ENCODE results near the gene APBB1IP. TPM values are rescaled to one million over a fixed set of nuclear protein-coding genes. Genes with fewer than 3 reads are reported as not detected.
A peak's percentile ranks its signal among the peaks of the same experiment; 100 is the strongest.

The APBB1IP gene
- total RNA-seq, 3 donors from 2014 or later (not counting 1 experiment from before 2014, with no cell fraction given) = 92.5 to 119 (median 100) TPM

DNA sequence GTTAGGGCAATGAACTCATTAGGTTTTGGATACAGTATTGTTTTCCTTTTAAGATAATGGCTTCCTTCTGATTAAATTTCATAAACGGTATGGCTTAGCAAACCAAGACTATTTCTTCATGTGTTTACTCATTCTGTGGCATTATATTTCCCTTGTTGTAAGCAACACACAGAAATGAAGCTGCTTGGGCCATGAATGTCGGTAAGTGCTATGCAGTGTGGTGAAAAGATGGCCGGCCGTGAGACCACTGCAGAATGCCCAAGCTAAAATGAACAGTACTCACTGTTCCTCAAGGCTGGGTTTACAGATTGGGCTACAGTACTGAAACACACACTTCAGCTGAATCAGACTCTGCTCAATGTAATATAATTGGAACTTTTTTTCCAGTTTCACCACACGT lies 8.1 kb downstream of the APBB1IP start:
- Histone ChIP-seq H3K9me3 (ENCODE audit: control insufficient read depth, insufficient read depth, low read length) (no peaks in the 10 kb centered on the region), H3K4me1 (ENCODE audit: control insufficient read depth, insufficient read depth, low read length) (peaks cover 51% of the 10 kb centered on the region), H3K36me3 (ENCODE audit: control insufficient read depth, insufficient read depth, low read length) (no peaks in the 10 kb centered on the region), H3K27ac (ENCODE audit: low read length) (peak overlapping the region; percentile 96), H3K27me3 (ENCODE audit: control insufficient read depth, insufficient read depth, low read length) (no peaks in the 10 kb centered on the region), H3K4me3 (ENCODE audit: low read length) (no peak overlapping the region)
- Mint-ChIP-seq H3K27me3 (ENCODE audit: low read depth in 2 of 2) (no peaks in the 10 kb centered on the region), H3K36me3 (no peaks in the 10 kb centered on the region), H3K9me3 (peaks cover 0 to 4% of the 10 kb centered on the region in 2 donors), H3K4me3 (peak overlapping the region; percentile 69), H3K27ac (peak overlapping the region; percentile 95 to 97), H3K4me1 (peaks cover 81 to 85% of the 10 kb centered on the region in 2 donors)
- ATAC-seq = peak; percentile 48 to 65 (median 55)
- peak in 1 of 2 donors; percentile 40 for DNase-seq
- 60% methylated on average over 5 of the region's 5 CpGs for WGBS (ENCODE audit: insufficient coverage)
- TF ChIP-seq, protein P1, sequence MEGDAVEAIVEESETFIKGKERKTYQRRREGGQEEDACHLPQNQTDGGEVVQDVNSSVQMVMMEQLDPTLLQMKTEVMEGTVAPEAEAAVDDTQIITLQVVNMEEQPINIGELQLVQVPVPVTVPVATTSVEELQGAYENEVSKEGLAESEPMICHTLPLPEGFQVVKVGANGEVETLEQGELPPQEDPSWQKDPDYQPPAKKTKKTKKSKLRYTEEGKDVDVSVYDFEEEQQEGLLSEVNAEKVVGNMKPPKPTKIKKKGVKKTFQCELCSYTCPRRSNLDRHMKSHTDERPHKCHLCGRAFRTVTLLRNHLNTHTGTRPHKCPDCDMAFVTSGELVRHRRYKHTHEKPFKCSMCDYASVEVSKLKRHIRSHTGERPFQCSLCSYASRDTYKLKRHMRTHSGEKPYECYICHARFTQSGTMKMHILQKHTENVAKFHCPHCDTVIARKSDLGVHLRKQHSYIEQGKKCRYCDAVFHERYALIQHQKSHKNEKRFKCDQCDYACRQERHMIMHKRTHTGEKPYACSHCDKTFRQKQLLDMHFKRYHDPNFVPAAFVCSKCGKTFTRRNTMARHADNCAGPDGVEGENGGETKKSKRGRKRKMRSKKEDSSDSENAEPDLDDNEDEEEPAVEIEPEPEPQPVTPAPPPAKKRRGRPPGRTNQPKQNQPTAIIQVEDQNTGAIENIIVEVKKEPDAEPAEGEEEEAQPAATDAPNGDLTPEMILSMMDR (IDR thresholded peaks at IDR 0.05) = no peak
- intact Hi-C loops (cut with micrococcal nuclease) = loop anchor here (10.0 kb wide), 1 partner anchor 709 kb away; the partner anchor contains the start of genes MASTL and YME1L1

DNA sequence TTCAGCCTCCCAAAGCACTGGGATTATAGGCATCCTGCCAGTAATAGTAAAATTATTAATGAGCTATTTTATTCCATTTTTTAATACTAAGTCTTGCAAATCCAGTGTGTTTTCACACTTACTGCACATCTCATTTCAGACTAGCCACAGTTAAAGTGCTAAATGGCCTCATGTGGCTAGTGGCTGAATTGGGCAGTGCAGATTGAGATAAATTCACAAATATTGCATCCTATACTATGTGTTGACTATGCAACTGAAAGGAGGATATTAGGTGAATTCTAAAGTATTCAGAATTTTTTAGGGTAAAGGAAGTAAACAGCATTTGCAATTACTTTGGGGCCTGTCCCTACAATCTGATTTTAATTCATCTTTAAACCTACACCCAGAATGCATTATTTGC lies 10.2 kb downstream of the APBB1IP start:
- H3K4me3 Mint-ChIP-seq = peak overlapping the region; percentile 84
- no peak overlapping the region for H3K4me3 ChIP-seq (ENCODE audit: low read length)
- ATAC-seq (peak; percentile 40 to 59 (median 40)), DNase-seq (no peak)
- no peaks in the 10 kb centered on the region for H3K27me3 ChIP-seq (ENCODE audit: control insufficient read depth, insufficient read depth, low read length)
- H3K36me3 Mint-ChIP-seq = no peaks in the 10 kb centered on the region
- TF ChIP-seq, protein P1 (IDR thresholded peaks at IDR 0.05) = peak; percentile 17
- peaks cover 80 to 84% of the 10 kb centered on the region in 2 donors for H3K4me1 Mint-ChIP-seq
- peaks cover 5% of the 10 kb centered on the region for H3K36me3 ChIP-seq (ENCODE audit: control insufficient read depth, insufficient read depth, low read length)
- peaks cover 50% of the 10 kb centered on the region for H3K4me1 ChIP-seq (ENCODE audit: control insufficient read depth, insufficient read depth, low read length)
- H3K27me3 Mint-ChIP-seq (ENCODE audit: low read depth in 2 of 2) = no peaks in the 10 kb centered on the region
- peaks cover 0 to 4% of the 10 kb centered on the region in 2 donors for H3K9me3 Mint-ChIP-seq
- H3K27ac ChIP-seq (ENCODE audit: low read length) = peak overlapping the region; percentile 96
- peak overlapping the region; percentile 98 for H3K27ac Mint-ChIP-seq
- intact Hi-C loops (cut with micrococcal nuclease) = loop anchor here (1.0 to 10.0 kb wide), 4 partner anchors 17 to 707 kb away; partner anchors contain the start of genes MASTL and YME1L1
- H3K9me3 ChIP-seq (ENCODE audit: control insufficient read depth, insufficient read depth, low read length) = no peaks in the 10 kb centered on the region

DNA sequence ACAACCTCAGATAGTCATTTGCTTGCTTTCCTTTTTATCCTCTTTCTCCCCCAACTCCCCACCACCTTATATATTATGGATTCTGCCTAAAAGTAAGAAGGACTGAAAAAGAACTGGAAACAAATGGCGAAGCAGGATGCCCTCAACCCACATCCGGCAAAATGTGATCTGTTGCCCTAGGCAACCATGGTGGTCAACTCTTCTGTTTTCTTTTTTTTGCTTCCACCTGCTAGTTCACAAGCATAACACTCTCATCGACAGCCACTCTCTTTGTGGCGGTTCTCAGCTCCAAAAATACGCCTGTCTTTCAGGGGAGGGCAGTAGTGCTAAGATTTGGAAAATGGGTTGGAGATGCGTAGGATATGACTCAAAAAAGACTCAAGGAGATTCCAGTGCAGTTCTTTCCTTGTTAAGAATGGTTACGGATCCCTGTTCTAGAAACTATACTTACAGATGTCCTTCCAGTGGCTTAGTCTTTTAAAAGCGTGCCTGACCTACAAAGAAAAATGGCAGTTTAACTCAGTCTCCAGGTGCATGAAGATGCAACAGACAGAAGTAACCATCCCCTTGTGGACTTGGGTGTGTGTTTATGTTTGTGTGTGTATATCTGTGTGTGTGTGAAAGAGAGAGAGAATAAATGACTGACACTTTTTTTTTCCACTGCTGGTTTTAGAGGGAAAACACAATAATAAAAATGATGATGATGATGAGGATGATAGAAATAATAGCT lies 10.7 kb downstream of the APBB1IP start:
- Mint-ChIP-seq H3K36me3 (no peaks in the 10 kb centered on the region), H3K9me3 (peaks cover 0 to 4% of the 10 kb centered on the region in 2 donors), H3K27me3 (ENCODE audit: low read depth in 2 of 2) (no peaks in the 10 kb centered on the region), H3K27ac (peak overlapping the region; percentile 98), H3K4me1 (peaks cover 82 to 85% of the 10 kb centered on the region in 2 donors), H3K4me3 (peak overlapping the region; percentile 84)
- TF ChIP-seq, protein P1 (IDR thresholded peaks at IDR 0.05) = peak; percentile 4
- intact Hi-C loops (cut with micrococcal nuclease) = loop anchor here (1.0 to 10.0 kb wide), 4 partner anchors 18 to 706 kb away; partner anchors contain the start of genes MASTL and YME1L1
- 3% methylated on average over 8 of the region's 8 CpGs for WGBS (ENCODE audit: insufficient coverage)
- no peaks in the 10 kb centered on the region for H3K9me3 ChIP-seq (ENCODE audit: control insufficient read depth, insufficient read depth, low read length)
- H3K27ac ChIP-seq (ENCODE audit: low read length) = peak overlapping the region; percentile 96
- peak overlapping the region; percentile 11 for H3K4me3 ChIP-seq (ENCODE audit: low read length)
- peak; percentile 72 to 93 for DNase-seq
- H3K36me3 ChIP-seq (ENCODE audit: control insufficient read depth, insufficient read depth, low read length) = peaks cover 10% of the 10 kb centered on the region
- peaks cover 48% of the 10 kb centered on the region for H3K4me1 ChIP-seq (ENCODE audit: control insufficient read depth, insufficient read depth, low read length)
- H3K27me3 ChIP-seq (ENCODE audit: control insufficient read depth, insufficient read depth, low read length) = no peaks in the 10 kb centered on the region
- ATAC-seq = peak; percentile 68 to 84 (median 81)

Measured in natural killer cell (primary cell).